ENCODE measurements around the gene TBCK.

- TF ChIP-seq CTCF (IDR thresholded peaks at IDR 0.05) (no peak), POLR2A (IDR thresholded peaks at IDR 0.05) (no peak)
These were observed 211.7 kb downstream of the TBCK start for GRCh38 chr4:106104276-106104675.

All from uterus (tissue), 2 donors.